Hepatocyte (in vitro differentiated cells): ENCODE measurements around the gene HTR4. TPM values are rescaled to one million over a fixed set of nuclear protein-coding genes. Genes with fewer than 3 reads are reported as not detected.

Experiments used
- DNase-seq: peaks from one replicate; pipeline ENCODE4 v3.0.0-alpha.2; 2016; ENCODE audit warnings: low spot score
- H2AFZ ChIP-seq: fragments of 200-600 bp; sonication (generic); 2 replicates; pipeline ENCODE4 v1.6.0; 2016; ENCODE audit warnings: antibody characterized with exemption, mild to moderate bottlenecking
- H3K27ac ChIP-seq: fragments of 200-600 bp; sonication (generic); 2 replicates; pipeline ENCODE4 v1.5.1; 2016; ENCODE audit warnings: mild to moderate bottlenecking
- H3K27me3 ChIP-seq: fragments of 200-600 bp; sonication (generic); 2 replicates; pipeline ENCODE4 v1.6.1; 2016
- H3K36me3 ChIP-seq: fragments of 200-600 bp; sonication (generic); replicated peaks from 2 replicates; pipeline ENCODE4 v1.5.1; 2016; ENCODE audit warnings: low read depth; ENCODE audit not compliant: insufficient read depth
- H3K4me1 ChIP-seq: fragments of 200-600 bp; sonication (generic); 2 replicates; pipeline ENCODE4 v1.5.1; 2016; ENCODE audit warnings: mild to moderate bottlenecking, moderate library complexity; ENCODE audit not compliant: insufficient read depth
- H3K4me2 ChIP-seq: fragments of 200-600 bp; sonication (generic); 2 replicates; pipeline ENCODE4 v1.6.0; 2016
- H3K4me3 ChIP-seq: fragments of 200-600 bp; sonication (generic); 2 replicates; pipeline ENCODE4 v1.5.1; 2016; ENCODE audit warnings: mild to moderate bottlenecking
- H3K79me2 ChIP-seq: fragments of 200-600 bp; sonication (generic); 2 replicates; pipeline ENCODE4 v1.6.0; 2017; ENCODE audit warnings: mild to moderate bottlenecking
- H3K9me2 ChIP-seq: fragments of 200-600 bp; sonication (generic); replicated peaks from 2 replicates; pipeline ENCODE4 v1.6.0; 2017; ENCODE audit warnings: mild to moderate bottlenecking; ENCODE audit not compliant: insufficient read depth
- H3K9me3 ChIP-seq: fragments of 200-600 bp; sonication (generic); 2 replicates; pipeline ENCODE4 v1.5.1; 2016; ENCODE audit warnings: low read depth, mild to moderate bottlenecking
- H4K20me1 ChIP-seq: fragments of 200-600 bp; sonication (generic); 2 replicates; pipeline ENCODE4 v1.6.0; 2016; ENCODE audit warnings: mild to moderate bottlenecking; ENCODE audit not compliant: insufficient read depth, poor library complexity, severe bottlenecking
- EZH2 ChIP-seq: fragments of 200-600 bp; sonication (generic); IDR thresholded peaks from 2 replicates; pipeline ENCODE4 v1.6.1; 2016; ENCODE audit warnings: antibody characterized with exemption, mild to moderate bottlenecking, borderline replicate concordance
- EZH2phosphoT487 ChIP-seq: fragments of 200-600 bp; sonication (generic); IDR thresholded peaks from one replicate; pipeline ENCODE4 v1.6.1; 2018; ENCODE audit warnings: antibody characterized with exemption, mild to moderate bottlenecking, low read depth, moderate library complexity; ENCODE audit not compliant: unreplicated experiment, severe bottlenecking
- WGBS: methylation state at CpG from one replicate; pipeline ENCODE4 v1.1.6; 2016; ENCODE audit warnings: low lambda C conversion rate; ENCODE audit errors: missing lambda C conversion rate; 5-methylcytosine and 5-hydroxymethylcytosine counted together
- polyA plus RNA-seq: library from polyadenylated mRNA; unstranded; fragments of >200 nt; fragmentation: Nextera tagmentation; extraction: Ambion mirVana; gene quantifications from 2 replicates; pipeline ENCODE4 v1.2.1, GENCODE V29; 2016
- total RNA-seq: library from RNA; depleted of rRNA; stranded (reverse); fragments of >200 nt; gene quantifications from 2 replicates; pipeline ENCODE4 v1.2.3, GENCODE V29; 2014
- TF ChIP-seq, protein P1 (sequence below): fragments of 200-600 bp; sonication (generic); IDR thresholded peaks from 2 replicates; pipeline ENCODE4 v1.5.1; 2016; ENCODE audit warnings: antibody characterized with exemption, mild to moderate bottlenecking; ENCODE audit not compliant: poor library complexity

The HTR4 gene
- total and polyA plus RNA-seq, 2 experiments from 2014 or later, result 0.29 to 2.3 TPM

DNA sequence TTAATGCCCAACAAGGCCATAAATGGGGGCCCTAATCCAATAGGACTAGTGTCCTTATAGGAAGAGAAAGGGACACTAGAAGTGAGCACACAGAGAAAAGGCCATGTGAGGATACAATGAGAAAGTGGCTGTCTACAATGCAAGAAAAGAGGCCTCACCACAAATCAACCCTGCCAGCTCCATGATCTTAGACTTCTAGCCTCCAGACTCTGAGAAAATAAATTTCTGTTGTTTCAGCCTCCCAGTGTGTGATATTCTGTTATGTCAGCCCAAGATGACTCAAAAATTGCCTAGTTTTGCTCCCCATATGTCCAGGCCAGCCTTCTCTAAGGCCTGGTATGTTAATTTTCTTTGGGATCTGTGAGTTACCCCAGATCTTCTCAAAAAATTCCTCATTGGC lies 32.3 kb upstream of the HTR4 start:
- no peaks in the 10 kb centered on the region for H3K79me2 ChIP-seq
- no peaks in the 10 kb centered on the region for H4K20me1 ChIP-seq
- no peak overlapping the region for H3K4me2 ChIP-seq
- no peaks in the 10 kb centered on the region for H3K9me2 ChIP-seq
- H3K27ac ChIP-seq, result no peak overlapping the region
- no peak overlapping the region for H3K4me3 ChIP-seq
- peaks cover 6% of the 10 kb centered on the region for H3K4me1 ChIP-seq
- H2AFZ ChIP-seq, result no peak overlapping the region
- DNase-seq, result no peak
- TF ChIP-seq EZH2phosphoT487, result no peak
- TF ChIP-seq EZH2, result no peak
- TF ChIP-seq, protein P1, sequence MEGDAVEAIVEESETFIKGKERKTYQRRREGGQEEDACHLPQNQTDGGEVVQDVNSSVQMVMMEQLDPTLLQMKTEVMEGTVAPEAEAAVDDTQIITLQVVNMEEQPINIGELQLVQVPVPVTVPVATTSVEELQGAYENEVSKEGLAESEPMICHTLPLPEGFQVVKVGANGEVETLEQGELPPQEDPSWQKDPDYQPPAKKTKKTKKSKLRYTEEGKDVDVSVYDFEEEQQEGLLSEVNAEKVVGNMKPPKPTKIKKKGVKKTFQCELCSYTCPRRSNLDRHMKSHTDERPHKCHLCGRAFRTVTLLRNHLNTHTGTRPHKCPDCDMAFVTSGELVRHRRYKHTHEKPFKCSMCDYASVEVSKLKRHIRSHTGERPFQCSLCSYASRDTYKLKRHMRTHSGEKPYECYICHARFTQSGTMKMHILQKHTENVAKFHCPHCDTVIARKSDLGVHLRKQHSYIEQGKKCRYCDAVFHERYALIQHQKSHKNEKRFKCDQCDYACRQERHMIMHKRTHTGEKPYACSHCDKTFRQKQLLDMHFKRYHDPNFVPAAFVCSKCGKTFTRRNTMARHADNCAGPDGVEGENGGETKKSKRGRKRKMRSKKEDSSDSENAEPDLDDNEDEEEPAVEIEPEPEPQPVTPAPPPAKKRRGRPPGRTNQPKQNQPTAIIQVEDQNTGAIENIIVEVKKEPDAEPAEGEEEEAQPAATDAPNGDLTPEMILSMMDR, result no peak
- no peaks in the 10 kb centered on the region for H3K36me3 ChIP-seq
- H3K9me3 ChIP-seq, result peaks cover 5% of the 10 kb centered on the region
- H3K27me3 ChIP-seq, result no peaks in the 10 kb centered on the region

DNA sequence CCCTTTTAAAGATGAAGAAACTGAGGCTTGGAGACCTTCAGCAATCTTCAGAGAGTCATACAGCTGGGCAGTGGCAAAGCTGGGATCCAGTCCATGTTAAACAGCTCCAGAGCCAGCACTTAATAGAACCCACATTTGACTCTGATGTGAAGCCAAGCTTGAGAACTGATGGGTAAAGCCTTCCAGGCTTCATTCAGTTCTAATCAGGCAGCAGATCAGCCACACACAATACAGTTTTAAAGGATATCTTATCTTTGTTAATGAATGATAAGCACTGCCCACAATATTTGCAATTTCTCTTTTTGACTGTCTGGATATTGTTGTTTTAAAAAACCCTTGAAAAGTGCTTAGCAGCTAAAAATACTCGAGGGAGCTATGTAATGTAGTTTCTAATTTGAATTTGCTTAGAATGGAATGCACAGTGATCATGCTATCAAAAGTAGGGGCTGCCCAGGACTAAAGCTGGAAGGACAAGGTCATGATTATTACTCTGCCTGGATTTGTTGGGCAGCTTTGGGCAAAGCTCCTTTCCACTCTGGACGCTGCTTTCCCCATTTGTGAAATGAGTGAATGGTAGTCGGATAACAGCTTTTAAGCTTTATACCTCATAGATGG lies 31.3 kb upstream of the HTR4 start:
- Histone ChIP-seq H3K9me2 (no peaks in the 10 kb centered on the region), H3K4me2 (no peak overlapping the region), H3K27me3 (no peaks in the 10 kb centered on the region), H3K9me3 (peaks cover 5% of the 10 kb centered on the region), H2AFZ (no peak overlapping the region), H3K79me2 (no peaks in the 10 kb centered on the region), H3K4me1 (peaks cover 11% of the 10 kb centered on the region), H3K27ac (no peak overlapping the region), H3K4me3 (no peak overlapping the region), H3K36me3 (no peaks in the 10 kb centered on the region), H4K20me1 (no peaks in the 10 kb centered on the region)
- DNase-seq, result no peak
- 42% methylated on average over 3 of the region's 3 CpGs for WGBS
- TF ChIP-seq EZH2 (no peak), EZH2phosphoT487 (no peak)
- TF ChIP-seq, protein P1, result no peak

DNA sequence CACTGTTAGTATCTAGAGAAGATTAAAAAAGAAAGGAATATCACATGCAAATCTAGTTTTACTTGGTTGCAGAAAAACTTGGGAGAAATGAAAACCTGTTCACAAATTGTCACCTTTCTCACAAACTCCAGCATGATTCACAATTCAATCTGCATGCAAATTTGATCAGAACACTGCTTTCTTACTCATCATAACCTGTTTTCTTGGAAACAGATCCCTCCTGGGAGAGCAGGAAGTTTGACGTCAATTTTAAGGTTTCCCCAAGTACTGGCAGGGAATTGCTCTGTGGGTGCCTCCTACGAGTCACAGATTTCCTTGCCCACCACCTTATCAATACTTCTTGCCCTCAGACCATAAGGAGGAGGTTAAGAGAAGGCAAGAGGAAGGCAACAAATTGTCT lies 30.2 kb upstream of the HTR4 start:
- TF ChIP-seq EZH2phosphoT487, result no peak
- TF ChIP-seq EZH2, result no peak
- TF ChIP-seq, protein P1, result no peak
- no peak overlapping the region for H2AFZ ChIP-seq
- H3K27ac ChIP-seq, result no peak overlapping the region
- H4K20me1 ChIP-seq, result no peaks in the 10 kb centered on the region
- peaks cover 3% of the 10 kb centered on the region for H3K9me3 ChIP-seq
- no peaks in the 10 kb centered on the region for H3K36me3 ChIP-seq
- no peak overlapping the region for H3K4me3 ChIP-seq
- 61% methylated on average over 2 of the region's 2 CpGs for WGBS
- no peaks in the 10 kb centered on the region for H3K27me3 ChIP-seq
- DNase-seq, result no peak
- H3K79me2 ChIP-seq, result no peaks in the 10 kb centered on the region
- H3K4me2 ChIP-seq, result no peak overlapping the region
- H3K9me2 ChIP-seq, result no peaks in the 10 kb centered on the region
- peaks cover 11% of the 10 kb centered on the region for H3K4me1 ChIP-seq
